Neural cell (in vitro differentiated cells): ENCODE measurements around the gene PRKCSH.

ENCODE experiments used
- EP300 ChIP-seq: fragments of 450-650 bp; conservative IDR thresholded peaks from 2 replicates; pipeline ENCODE4 v1.6.1; 2014; ENCODE audit warnings: antibody characterized with exemption, mild to moderate bottlenecking, moderate library complexity; ENCODE audit not compliant: poor library complexity, severe bottlenecking
- EZH2 ChIP-seq: fragments of 200-600, 300-800 bp; shearing (Covaris generic), sonication (generic); IDR thresholded peaks from 2 replicates; pipeline ENCODE4 v1.6.1; 2014; ENCODE audit warnings: antibody characterized with exemption, low read length, borderline replicate concordance, mild to moderate bottlenecking; ENCODE audit not compliant: insufficient read depth, poor library complexity, severe bottlenecking
- POLR2AphosphoS5 ChIP-seq: IDR thresholded peaks from 2 replicates; pipeline ENCODE4 v1.6.1; 2012
- RAD21 ChIP-seq: fragments of 450-650 bp; conservative IDR thresholded peaks from 2 replicates; pipeline ENCODE4 v1.6.1; 2014; ENCODE audit warnings: antibody characterized with exemption, mild to moderate bottlenecking, moderate library complexity
- TAF1 ChIP-seq: IDR thresholded peaks from 2 replicates; pipeline ENCODE4 v1.6.1; 2012; ENCODE audit warnings: low read depth
- TF ChIP-seq, protein P1 (sequence below): fragments of 450-650 bp; IDR thresholded peaks from 2 replicates; pipeline ENCODE4 v1.5.1; 2014; ENCODE audit warnings: antibody characterized with exemption, mild to moderate bottlenecking, moderate library complexity; ENCODE audit not compliant: poor library complexity, severe bottlenecking
- TF ChIP-seq, protein P2 (sequence below): IDR thresholded peaks from 2 replicates; pipeline ENCODE4 v1.6.1; 2012; ENCODE audit warnings: borderline replicate concordance

DNA sequence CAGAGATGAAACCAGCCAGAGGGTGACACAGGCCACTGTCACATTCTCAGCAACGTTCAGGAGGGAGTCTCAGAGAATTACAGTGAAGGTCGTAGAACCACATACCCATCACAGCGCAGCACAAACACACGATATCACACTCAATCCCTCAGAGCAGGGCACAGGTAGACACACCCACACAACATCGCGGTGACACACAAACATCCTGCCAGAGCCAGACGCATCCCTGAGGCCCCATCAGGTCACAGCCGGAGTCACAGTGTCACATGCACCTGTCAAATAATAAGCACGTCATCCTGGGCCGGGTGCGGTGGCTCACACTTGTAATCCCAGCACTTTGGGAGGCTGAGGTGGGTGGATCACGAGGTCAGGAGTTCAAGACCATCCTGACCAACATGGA, 28.0 kb downstream of the PRKCSH start:
- TF ChIP-seq TAF1 (no peak), POLR2AphosphoS5 (no peak), RAD21 (no peak), EZH2 (no peak), EP300 (no peak)
- TF ChIP-seq, protein P1, sequence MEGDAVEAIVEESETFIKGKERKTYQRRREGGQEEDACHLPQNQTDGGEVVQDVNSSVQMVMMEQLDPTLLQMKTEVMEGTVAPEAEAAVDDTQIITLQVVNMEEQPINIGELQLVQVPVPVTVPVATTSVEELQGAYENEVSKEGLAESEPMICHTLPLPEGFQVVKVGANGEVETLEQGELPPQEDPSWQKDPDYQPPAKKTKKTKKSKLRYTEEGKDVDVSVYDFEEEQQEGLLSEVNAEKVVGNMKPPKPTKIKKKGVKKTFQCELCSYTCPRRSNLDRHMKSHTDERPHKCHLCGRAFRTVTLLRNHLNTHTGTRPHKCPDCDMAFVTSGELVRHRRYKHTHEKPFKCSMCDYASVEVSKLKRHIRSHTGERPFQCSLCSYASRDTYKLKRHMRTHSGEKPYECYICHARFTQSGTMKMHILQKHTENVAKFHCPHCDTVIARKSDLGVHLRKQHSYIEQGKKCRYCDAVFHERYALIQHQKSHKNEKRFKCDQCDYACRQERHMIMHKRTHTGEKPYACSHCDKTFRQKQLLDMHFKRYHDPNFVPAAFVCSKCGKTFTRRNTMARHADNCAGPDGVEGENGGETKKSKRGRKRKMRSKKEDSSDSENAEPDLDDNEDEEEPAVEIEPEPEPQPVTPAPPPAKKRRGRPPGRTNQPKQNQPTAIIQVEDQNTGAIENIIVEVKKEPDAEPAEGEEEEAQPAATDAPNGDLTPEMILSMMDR, result no peak
- TF ChIP-seq, protein P2, sequence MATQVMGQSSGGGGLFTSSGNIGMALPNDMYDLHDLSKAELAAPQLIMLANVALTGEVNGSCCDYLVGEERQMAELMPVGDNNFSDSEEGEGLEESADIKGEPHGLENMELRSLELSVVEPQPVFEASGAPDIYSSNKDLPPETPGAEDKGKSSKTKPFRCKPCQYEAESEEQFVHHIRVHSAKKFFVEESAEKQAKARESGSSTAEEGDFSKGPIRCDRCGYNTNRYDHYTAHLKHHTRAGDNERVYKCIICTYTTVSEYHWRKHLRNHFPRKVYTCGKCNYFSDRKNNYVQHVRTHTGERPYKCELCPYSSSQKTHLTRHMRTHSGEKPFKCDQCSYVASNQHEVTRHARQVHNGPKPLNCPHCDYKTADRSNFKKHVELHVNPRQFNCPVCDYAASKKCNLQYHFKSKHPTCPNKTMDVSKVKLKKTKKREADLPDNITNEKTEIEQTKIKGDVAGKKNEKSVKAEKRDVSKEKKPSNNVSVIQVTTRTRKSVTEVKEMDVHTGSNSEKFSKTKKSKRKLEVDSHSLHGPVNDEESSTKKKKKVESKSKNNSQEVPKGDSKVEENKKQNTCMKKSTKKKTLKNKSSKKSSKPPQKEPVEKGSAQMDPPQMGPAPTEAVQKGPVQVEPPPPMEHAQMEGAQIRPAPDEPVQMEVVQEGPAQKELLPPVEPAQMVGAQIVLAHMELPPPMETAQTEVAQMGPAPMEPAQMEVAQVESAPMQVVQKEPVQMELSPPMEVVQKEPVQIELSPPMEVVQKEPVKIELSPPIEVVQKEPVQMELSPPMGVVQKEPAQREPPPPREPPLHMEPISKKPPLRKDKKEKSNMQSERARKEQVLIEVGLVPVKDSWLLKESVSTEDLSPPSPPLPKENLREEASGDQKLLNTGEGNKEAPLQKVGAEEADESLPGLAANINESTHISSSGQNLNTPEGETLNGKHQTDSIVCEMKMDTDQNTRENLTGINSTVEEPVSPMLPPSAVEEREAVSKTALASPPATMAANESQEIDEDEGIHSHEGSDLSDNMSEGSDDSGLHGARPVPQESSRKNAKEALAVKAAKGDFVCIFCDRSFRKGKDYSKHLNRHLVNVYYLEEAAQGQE, result no peak
